Calu3 (cell line): ENCODE data around the gene SLC35D3. TPM values are rescaled to one million over a fixed set of nuclear protein-coding genes. Genes with fewer than 3 reads are reported as not detected.
"Not testable (repeated sequence)": the region's sequence is repeated elsewhere in the genome, so short reads cannot be mapped to it uniquely, and the experiment has no call there.

Source experiments
- BruUV-seq: library from RNA; stranded (reverse); fragments of 400-500 nt; replicated peaks from 2 replicates; lab custom pipeline; 2021; lab: Mats Ljungman, UMichigan
- CTCF ChIA-PET: fragments of 300-600 bp; sonication (Branson Sonifier 250); formaldehyde crosslinking; loops from one replicate; lab custom pipeline; 2022; ENCODE audit warnings: antibody characterized with exemption; lab: Charles Lee
- DNase-seq: peaks from one replicate; pipeline ENCODE4 v3.0.0; 2022
- H3K27ac Mint-ChIP-seq: one replicate; pipeline ENCODE4 v1.8.0; 2022; ENCODE audit warnings: mixed read lengths; ENCODE audit not compliant: unreplicated experiment
- H3K27me3 Mint-ChIP-seq: one replicate; pipeline ENCODE4 v1.8.0; 2022; ENCODE audit warnings: mixed read lengths; ENCODE audit not compliant: unreplicated experiment
- H3K36me3 Mint-ChIP-seq: one replicate; pipeline ENCODE4 v1.8.0; 2022; ENCODE audit warnings: mild to moderate bottlenecking, moderate library complexity, mixed read lengths; ENCODE audit not compliant: insufficient read depth, unreplicated experiment
- H3K4me1 Mint-ChIP-seq: one replicate; pipeline ENCODE4 v1.8.0; 2022; ENCODE audit warnings: mild to moderate bottlenecking, low read depth, mixed read lengths; ENCODE audit not compliant: unreplicated experiment
- H3K4me3 Mint-ChIP-seq: one replicate; pipeline ENCODE4 v1.8.0; 2022; ENCODE audit warnings: mild to moderate bottlenecking, low read depth, moderate library complexity, mixed read lengths; ENCODE audit not compliant: unreplicated experiment
- H3K9me3 Mint-ChIP-seq: one replicate; pipeline ENCODE4 v1.8.0; 2022; ENCODE audit warnings: low read depth, mixed read lengths; ENCODE audit not compliant: unreplicated experiment
- intact Hi-C: fragments of 100-400 bp; cut with micrococcal nuclease; formaldehyde crosslinking; loops from one replicate; pipeline ENCODE4 v1.10.0; 2022; ENCODE audit not compliant: unreplicated experiment
- total RNA-seq: library from RNA; stranded (reverse); gene quantifications from 2 replicates; pipeline ENCODE4 v1.2.3, GENCODE V29; 2022
- TF ChIP-seq, protein P1 (sequence below): fragments of 200-600 bp; IDR thresholded peaks from one replicate; pipeline ENCODE4 v1.8.0; 2022; ENCODE audit warnings: antibody characterized with exemption; ENCODE audit not compliant: unreplicated experiment

Gene SLC35D3
- total RNA-seq, 1 experiment from 2014 or later = not detected

DNA sequence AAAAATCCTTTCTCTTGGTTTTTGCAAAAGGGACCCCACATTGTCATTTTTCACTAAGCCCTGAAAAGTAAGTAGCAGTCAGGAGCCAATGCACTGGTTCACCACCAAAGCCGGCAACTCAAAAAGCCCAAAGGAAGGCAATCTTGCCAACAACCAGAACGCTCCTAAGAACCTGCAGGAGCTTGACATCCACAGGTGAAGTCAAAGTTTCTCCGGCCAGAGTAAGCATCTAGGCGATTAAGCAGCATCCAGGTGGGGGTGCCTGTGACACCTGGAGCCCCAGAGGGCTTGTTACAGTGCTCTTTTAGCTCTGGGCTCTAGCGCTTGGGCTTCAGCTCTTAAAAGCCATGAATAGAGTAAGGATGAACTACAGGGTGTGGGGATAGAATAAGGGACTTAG is 36.1 kb downstream of the SLC35D3 start:
- Mint-ChIP-seq H3K27me3 (no peaks in the 10 kb centered on the region), H3K36me3 (no peaks in the 10 kb centered on the region), H3K4me1 (peaks cover 19% of the 10 kb centered on the region), H3K9me3 (no peaks in the 10 kb centered on the region), H3K27ac (no peak overlapping the region), H3K4me3 (no peak overlapping the region)
- TF ChIP-seq, protein P1, sequence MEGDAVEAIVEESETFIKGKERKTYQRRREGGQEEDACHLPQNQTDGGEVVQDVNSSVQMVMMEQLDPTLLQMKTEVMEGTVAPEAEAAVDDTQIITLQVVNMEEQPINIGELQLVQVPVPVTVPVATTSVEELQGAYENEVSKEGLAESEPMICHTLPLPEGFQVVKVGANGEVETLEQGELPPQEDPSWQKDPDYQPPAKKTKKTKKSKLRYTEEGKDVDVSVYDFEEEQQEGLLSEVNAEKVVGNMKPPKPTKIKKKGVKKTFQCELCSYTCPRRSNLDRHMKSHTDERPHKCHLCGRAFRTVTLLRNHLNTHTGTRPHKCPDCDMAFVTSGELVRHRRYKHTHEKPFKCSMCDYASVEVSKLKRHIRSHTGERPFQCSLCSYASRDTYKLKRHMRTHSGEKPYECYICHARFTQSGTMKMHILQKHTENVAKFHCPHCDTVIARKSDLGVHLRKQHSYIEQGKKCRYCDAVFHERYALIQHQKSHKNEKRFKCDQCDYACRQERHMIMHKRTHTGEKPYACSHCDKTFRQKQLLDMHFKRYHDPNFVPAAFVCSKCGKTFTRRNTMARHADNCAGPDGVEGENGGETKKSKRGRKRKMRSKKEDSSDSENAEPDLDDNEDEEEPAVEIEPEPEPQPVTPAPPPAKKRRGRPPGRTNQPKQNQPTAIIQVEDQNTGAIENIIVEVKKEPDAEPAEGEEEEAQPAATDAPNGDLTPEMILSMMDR = no peak
- no TSS peak for BruUV-seq
- intact Hi-C loops = no loop called here
- CTCF ChIA-PET = no interaction called here
- no peak for DNase-seq

DNA sequence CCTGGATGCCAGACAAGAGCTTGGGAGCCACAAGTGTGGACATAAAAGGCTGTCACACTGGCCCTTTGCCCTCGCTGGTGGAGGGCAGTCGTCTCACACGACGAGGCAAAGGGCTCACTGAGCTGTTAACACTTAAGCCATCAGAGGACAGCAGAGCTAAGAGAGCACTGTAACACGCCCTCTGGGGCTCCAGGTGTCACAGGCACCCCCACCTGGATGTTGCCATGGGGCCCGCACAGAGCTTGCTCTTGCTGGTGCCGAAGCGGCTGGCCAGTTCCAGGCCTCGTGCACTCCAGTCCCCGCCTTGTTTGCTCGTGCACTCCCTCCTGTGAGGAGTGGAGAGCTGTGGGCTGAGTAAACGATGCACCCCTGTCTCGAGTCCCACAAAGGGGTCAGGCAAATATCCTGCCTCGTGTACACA is 37.4 kb downstream of the SLC35D3 start:
- BruUV-seq = no TSS peak
- H3K4me1 Mint-ChIP-seq = peaks cover 15% of the 10 kb centered on the region
- DNase-seq = peak; percentile 6
- no peaks in the 10 kb centered on the region for H3K27me3 Mint-ChIP-seq
- CTCF ChIA-PET = no interaction called here
- no peaks in the 10 kb centered on the region for H3K9me3 Mint-ChIP-seq
- no peak overlapping the region for H3K4me3 Mint-ChIP-seq
- no peaks in the 10 kb centered on the region for H3K36me3 Mint-ChIP-seq
- intact Hi-C loops = no loop called here
- TF ChIP-seq, protein P1 = no peak
- no peak overlapping the region for H3K27ac Mint-ChIP-seq

DNA sequence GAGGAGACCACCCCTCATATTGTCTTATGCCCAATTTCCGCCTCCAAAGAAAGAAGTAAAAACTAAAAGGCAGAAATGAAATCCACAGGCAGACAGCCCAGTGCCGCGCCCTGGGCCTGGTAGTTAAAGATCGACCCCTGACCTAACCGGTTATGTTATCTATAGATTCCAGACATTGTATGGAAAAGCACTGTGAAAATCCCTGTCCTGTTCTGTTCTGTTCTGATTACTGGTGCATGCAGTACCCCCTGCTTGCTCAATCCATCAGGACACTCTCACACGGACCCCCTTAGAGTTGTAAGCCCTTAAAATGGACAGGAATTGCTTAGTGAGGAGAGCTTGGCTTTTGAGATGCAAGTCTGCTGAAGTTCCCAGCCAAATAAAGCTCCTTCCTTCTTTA is 37.8 kb downstream of the SLC35D3 start:
- H3K27me3 Mint-ChIP-seq, DNase-seq, H3K27ac Mint-ChIP-seq: not testable (repeated sequence)

DNA sequence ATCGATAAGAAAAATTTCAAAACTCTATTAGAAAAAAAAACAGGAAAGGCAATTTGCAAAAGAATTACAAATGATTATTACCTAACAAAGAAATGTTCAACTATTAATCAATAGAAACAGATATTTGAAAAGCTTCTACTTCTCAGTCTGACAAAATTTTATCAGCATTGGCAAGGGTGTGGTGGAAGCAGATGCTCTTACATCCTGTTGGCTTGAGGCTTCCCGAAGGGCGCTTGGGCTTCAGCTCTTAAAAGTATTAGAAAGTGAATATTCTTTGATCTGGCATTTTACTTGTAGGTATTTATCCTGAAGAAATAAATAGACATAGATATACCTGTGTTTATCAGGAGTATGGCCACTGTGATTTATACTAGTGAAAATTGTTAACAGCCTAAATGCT is 38.7 kb downstream of the SLC35D3 start:
- CTCF ChIA-PET = no interaction called here
- BruUV-seq = no TSS peak
- Mint-ChIP-seq H3K4me1 (peaks cover 15% of the 10 kb centered on the region), H3K36me3 (no peaks in the 10 kb centered on the region), H3K4me3 (no peak overlapping the region), H3K27me3 (no peaks in the 10 kb centered on the region), H3K9me3 (no peaks in the 10 kb centered on the region), H3K27ac (no peak overlapping the region)
- intact Hi-C loops = no loop called here
- TF ChIP-seq, protein P1 = no peak
- no peak for DNase-seq

More for the DNA sequence above, 37.8 kb downstream of the SLC35D3 start:
- peaks cover 15% of the 10 kb centered on the region for H3K4me1 Mint-ChIP-seq
- BruUV-seq, H3K4me3 Mint-ChIP-seq, CTCF ChIA-PET, H3K36me3 Mint-ChIP-seq, H3K9me3 Mint-ChIP-seq, intact Hi-C loops: not testable (repeated sequence)

DNA sequence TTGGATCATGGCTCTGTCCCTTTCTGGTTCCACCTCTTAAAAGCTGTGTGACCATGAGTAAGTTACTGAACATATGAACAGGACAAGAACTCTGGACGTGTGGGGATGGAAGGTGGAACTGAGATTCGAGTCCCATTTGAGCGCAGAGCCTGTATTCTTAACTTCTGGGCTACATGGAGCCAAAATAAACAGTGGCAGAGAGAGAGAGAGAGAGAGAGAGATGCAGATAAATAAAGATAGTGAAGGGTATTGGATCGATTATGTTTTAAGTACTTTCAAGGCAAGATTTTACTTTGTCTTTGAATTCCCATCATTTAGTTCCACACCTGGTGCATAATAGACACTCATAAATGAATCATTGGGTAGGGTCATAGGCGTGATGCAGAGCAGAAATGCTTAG is 39.7 kb downstream of the SLC35D3 start:
- Mint-ChIP-seq H3K27me3 (no peaks in the 10 kb centered on the region), H3K4me3 (no peak overlapping the region), H3K4me1 (peaks cover 15% of the 10 kb centered on the region), H3K36me3 (no peaks in the 10 kb centered on the region), H3K9me3 (no peaks in the 10 kb centered on the region), H3K27ac (no peak overlapping the region)
- intact Hi-C loops = no loop called here
- no peak for DNase-seq
- CTCF ChIA-PET = interaction anchor here (0.7 kb wide), 1 partner anchor 15 kb away, joined by 6 read pairs; no protein-coding TSS in a partner anchor
- TF ChIP-seq, protein P1 = no peak
- no TSS peak for BruUV-seq
